H4 (cell line): ENCODE results near the gene VPS13D. TPM values are rescaled to one million over a fixed set of nuclear protein-coding genes. Genes with fewer than 3 reads are reported as not detected.
A peak's percentile ranks its signal among the peaks of the same experiment; 100 is the strongest.

Source experiments
- DNase-seq: peaks from one replicate; pipeline ENCODE4 v3.0.0-alpha.2; 2015; ENCODE audit warnings: low spot score
- total RNA-seq: library from RNA; depleted of rRNA; stranded (reverse); fragments of >200 nt; shearing (Covaris generic); gene quantifications from 2 replicates; pipeline ENCODE4 v1.2.3, GENCODE V29; 2014; rRNA removed

Gene VPS13D
- 6.9 and 9.6 TPM in 2 replicates for total RNA-seq

- DNase-seq: peak; percentile 56
Measured at GRCh38 chr1:12229835-12230548, at the start of gene VPS13D. Gene VPS13D (plus strand): TSS chr1:12230030. CDS start chr1:12234267, 4,237 bp downstream.

GRCh38 chr1:12180315-12180714, 49.5 kb upstream of the VPS13D start:
- DNase-seq: no peak

- DNase-seq: no peak
Measured at GRCh38 chr1:12180903-12181302, 48.9 kb upstream of the VPS13D start.

GRCh38 chr1:12181568-12181967, 48.3 kb upstream of the VPS13D start:
- no peak for DNase-seq

GRCh38 chr1:12182410-12182984, 47.3 kb upstream of the VPS13D start:
- no peak for DNase-seq

GRCh38 chr1:12183095-12183794, 46.6 kb upstream of the VPS13D start:
- no peak for DNase-seq

GRCh38 chr1:12184008-12184681, 45.7 kb upstream of the VPS13D start:
- DNase-seq: no peak

GRCh38 chr1:12185036-12185917, 44.6 kb upstream of the VPS13D start:
- DNase-seq: no peak

- DNase-seq: no peak
Measured at GRCh38 chr1:12185918-12186678, 43.7 kb upstream of the VPS13D start.

- no peak for DNase-seq
Measured at GRCh38 chr1:12186679-12186985, 43.2 kb upstream of the VPS13D start.

- no peak for DNase-seq
Measured at GRCh38 chr1:12188115-12188514, 41.7 kb upstream of the VPS13D start.

GRCh38 chr1:12188657-12189327, 41.0 kb upstream of the VPS13D start:
- DNase-seq: no peak

GRCh38 chr1:12189328-12189682, 40.5 kb upstream of the VPS13D start:
- DNase-seq: no peak

GRCh38 chr1:12191242-12192032, 38.4 kb upstream of the VPS13D start:
- no peak for DNase-seq

GRCh38 chr1:12194666-12195216, 35.1 kb upstream of the VPS13D start:
- DNase-seq: no peak

GRCh38 chr1:12195416-12195815, 34.4 kb upstream of the VPS13D start:
- no peak for DNase-seq

- DNase-seq: no peak
Measured at GRCh38 chr1:12196641-12197482, 33.0 kb upstream of the VPS13D start.

GRCh38 chr1:12197483-12197880, 32.3 kb upstream of the VPS13D start:
- DNase-seq: no peak
